Right renal pelvis (tissue), 4 donors: ENCODE measurements around the gene CBR3. TPM values are rescaled to one million over a fixed set of nuclear protein-coding genes. Genes with fewer than 3 reads are reported as not detected.

Experiments used
- DNase-seq, 4 donors: peaks; one replicate each; pipeline ENCODE4 v3.0.0-alpha.2; 2013; ENCODE audit warnings: low read depth in 4 of 4, low spot score in 3 of 4, missing footprints in 1 of 4
- polyA plus RNA-seq, 4 donors: library from polyadenylated mRNA; unstranded; fragments of 120-200 nt; gene quantifications; one replicate each; pipeline ENCODE4 v1.2.1, GENCODE V29; 2013; ENCODE audit not compliant: insufficient read length in 4 of 4

Gene CBR3
- polyA plus RNA-seq, 4 donors = 0.90 to 2.2 (median 1.3) TPM

GRCh38 chr21:36178349-36178748 lies 43.5 kb downstream of the CBR3 start:
- DNase-seq = no peak

GRCh38 chr21:36179145-36179544 lies 44.3 kb downstream of the CBR3 start:
- DNase-seq = no peak

- DNase-seq = no peak
Measured at GRCh38 chr21:36180963-36181362, 46.1 kb downstream of the CBR3 start.

GRCh38 chr21:36183144-36183795 lies 48.4 kb downstream of the CBR3 start:
- no peak for DNase-seq

GRCh38 chr21:36184545-36184944 lies 49.7 kb downstream of the CBR3 start:
- DNase-seq = no peak

GRCh38 chr21:36185523-36185922 lies 50.6 kb downstream of the CBR3 start:
- DNase-seq = no peak

- no peak for DNase-seq
Measured at GRCh38 chr21:36186081-36186480, 51.2 kb downstream of the CBR3 start.

- no peak for DNase-seq
Measured at GRCh38 chr21:36186506-36187399, 51.9 kb downstream of the CBR3 start.

- DNase-seq = no peak
Measured at GRCh38 chr21:36188081-36188681, 53.3 kb downstream of the CBR3 start.

- no peak for DNase-seq
Measured at GRCh38 chr21:36188937-36189336, 54.1 kb downstream of the CBR3 start.

- DNase-seq = no peak
Measured at GRCh38 chr21:36190736-36191135, 55.9 kb downstream of the CBR3 start.

GRCh38 chr21:36193200-36193599 lies 58.3 kb downstream of the CBR3 start:
- no peak for DNase-seq

- DNase-seq = no peak
Measured at GRCh38 chr21:36194024-36194423, 59.1 kb downstream of the CBR3 start.

- DNase-seq = no peak
Measured at GRCh38 chr21:36195613-36196012, 60.7 kb downstream of the CBR3 start.

Other genes with a start within 250 kb of the CBR3 start
- gene SETD4, start 74.6 kb upstream of the CBR3 start, polyA plus RNA-seq = 10 to 100 TPM; 28.9 to 33.8 (median 31.2) TPM
- 10 to 100 TPM; 62.5 to 76.7 (median 69.5) TPM for gene CBR1, start 65.1 kb upstream of the CBR3 start, polyA plus RNA-seq
- 1 to 10 TPM; 5.7 to 8.3 (median 6.4) TPM for gene DOP1B, start 21.7 kb downstream of the CBR3 start, polyA plus RNA-seq
- gene MORC3, start 185.1 kb downstream of the CBR3 start, polyA plus RNA-seq = 10 to 100 TPM; 28.4 to 40.9 (median 37.6) TPM